Measurements from ENCODE around the gene HTR2C.
"Not testable (repeated sequence)": the region's sequence is repeated elsewhere in the genome, so short reads cannot be mapped to it uniquely, and the experiment has no call there.

The HTR2C gene

GRCh38 chrX:114715096-114715495 lies 131.2 kb downstream of the HTR2C start:
- DNase-seq, result no peak

- no peak for DNase-seq
Observed at GRCh38 chrX:114717921-114718320, 134.0 kb downstream of the HTR2C start.

GRCh38 chrX:114766541-114766940 lies 182.7 kb downstream of the HTR2C start:
- DNase-seq, result no peak

- no peak for DNase-seq
Observed at GRCh38 chrX:114774691-114775090, 190.8 kb downstream of the HTR2C start.

GRCh38 chrX:114782925-114783324 lies 199.0 kb downstream of the HTR2C start:
- DNase-seq, result no peak

- DNase-seq, result no peak
Observed at GRCh38 chrX:114787061-114787460, 203.2 kb downstream of the HTR2C start.

GRCh38 chrX:114797494-114797893 lies 213.6 kb downstream of the HTR2C start:
- DNase-seq, result no peak

- no peak for DNase-seq
Observed at GRCh38 chrX:114798907-114799306, 215.0 kb downstream of the HTR2C start.

- no peak for DNase-seq
Observed at GRCh38 chrX:114800719-114801118, 216.8 kb downstream of the HTR2C start.

GRCh38 chrX:114819509-114819908 lies 235.6 kb downstream of the HTR2C start:
- no peak for DNase-seq

- DNase-seq, result no peak
Observed at GRCh38 chrX:114841051-114841450, 257.2 kb downstream of the HTR2C start.

- no peak for DNase-seq
Observed at GRCh38 chrX:114842181-114842580, 258.3 kb downstream of the HTR2C start.

GRCh38 chrX:114889481-114889880 lies 305.6 kb downstream of the HTR2C start:
- no peak for DNase-seq

- no peak for DNase-seq
Observed at GRCh38 chrX:114903618-114904017, 319.7 kb downstream of the HTR2C start.

GRCh38 chrX:114905251-114905650 lies 321.4 kb downstream of the HTR2C start:
- no peak for DNase-seq

GRCh38 chrX:114906984-114907510 lies 323.2 kb downstream of the HTR2C start:
- no peak for DNase-seq

GRCh38 chrX:114924423-114924822 lies 340.5 kb downstream of the HTR2C start:
- DNase-seq, result no peak

- DNase-seq, result no peak
Observed at GRCh38 chrX:114924856-114925255, 341.0 kb downstream of the HTR2C start.

- DNase-seq, result no peak
Observed at GRCh38 chrX:114930227-114930626, 346.3 kb downstream of the HTR2C start.

- no peak for DNase-seq
Observed at GRCh38 chrX:114932550-114932949, 348.7 kb downstream of the HTR2C start.

- DNase-seq, result not testable (repeated sequence)
Observed at GRCh38 chrX:114933291-114933690, 349.4 kb downstream of the HTR2C start.

- DNase-seq, result not testable (repeated sequence)
Observed at GRCh38 chrX:114937090-114937489, 353.2 kb downstream of the HTR2C start.

GRCh38 chrX:114952696-114953095 lies 368.8 kb downstream of the HTR2C start:
- no peak for DNase-seq

Measured in activated T-cell treated with anti-CD3 and anti-CD28 coated beads for 4 hours (primary cell).